GM21528 (cell line): ENCODE data around the gene NPAS3.

ENCODE experiments used
- ATAC-seq: cut with Tn5 transposase; IDR thresholded peaks from one replicate; pipeline ENCODE4 v1.9.1; 2021; ENCODE audit warnings: mild to moderate bottlenecking, moderate library complexity; ENCODE audit not compliant: unreplicated experiment, low FRiP score

The NPAS3 gene

DNA sequence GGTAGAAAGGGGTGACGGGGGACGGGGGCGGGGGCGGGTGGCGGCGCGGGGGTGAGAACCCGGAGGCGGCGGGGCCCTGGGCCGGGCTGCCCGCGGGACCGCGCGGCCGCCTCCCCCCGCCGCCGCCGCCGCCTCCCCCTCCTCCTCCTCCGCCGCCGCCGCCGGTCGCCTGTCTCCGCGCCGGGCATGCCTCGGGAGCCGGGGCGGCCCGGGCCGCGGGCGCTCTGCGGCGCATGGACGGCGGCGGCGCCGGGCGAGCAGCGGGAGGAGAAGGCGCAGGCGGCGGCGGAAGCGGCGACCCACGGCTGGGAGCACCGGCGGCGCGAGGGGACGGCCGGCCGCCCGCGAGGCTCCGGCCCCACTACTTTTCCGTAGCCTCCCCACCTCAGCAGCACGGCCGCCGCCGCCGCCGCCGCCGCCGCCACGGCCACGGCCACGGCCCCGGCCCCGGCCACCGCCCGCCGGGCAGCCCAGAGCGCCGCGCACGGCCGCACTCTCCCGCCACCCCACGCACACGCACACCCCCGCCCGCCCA lies at the start of gene NPAS3:
TSS of gene NPAS3 (plus strand) at position 161 of the 535 bp plus-strand sequence.
- ATAC-seq, result no peak

DNA sequence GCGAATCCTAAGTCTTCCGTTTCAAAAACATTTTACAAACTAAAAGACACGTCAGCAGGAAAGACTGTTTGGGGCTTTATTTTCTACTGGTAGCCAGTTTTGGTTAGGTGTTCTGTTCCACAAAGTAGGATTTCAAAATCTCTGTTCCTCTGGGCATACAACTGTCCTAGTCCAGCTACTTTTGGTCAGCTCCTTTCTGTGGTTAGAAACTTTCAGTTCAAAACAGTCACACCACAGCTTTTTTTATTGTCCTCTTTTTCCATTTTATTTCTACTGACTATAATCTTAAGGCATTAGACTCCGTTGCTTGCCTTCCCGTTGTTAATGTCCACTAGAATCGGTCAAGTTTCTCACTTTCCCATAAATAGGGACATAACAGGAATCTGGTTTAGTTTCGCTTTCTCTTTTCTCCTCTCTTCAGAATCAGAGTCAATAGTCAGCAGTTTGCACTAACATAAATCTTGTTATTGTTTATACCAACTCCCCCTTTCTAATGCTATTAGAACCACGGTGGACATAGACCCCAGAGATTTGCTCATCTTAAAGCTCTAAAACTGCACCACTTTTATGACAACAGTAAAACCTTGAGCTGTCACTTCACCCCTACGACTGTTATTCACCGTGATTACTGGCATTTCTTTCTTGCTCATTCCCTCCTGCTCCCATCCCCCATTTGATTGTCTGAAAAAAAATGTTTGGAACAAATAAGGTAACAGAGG lies 41.5 kb upstream of the NPAS3 start:
- no peak for ATAC-seq

DNA sequence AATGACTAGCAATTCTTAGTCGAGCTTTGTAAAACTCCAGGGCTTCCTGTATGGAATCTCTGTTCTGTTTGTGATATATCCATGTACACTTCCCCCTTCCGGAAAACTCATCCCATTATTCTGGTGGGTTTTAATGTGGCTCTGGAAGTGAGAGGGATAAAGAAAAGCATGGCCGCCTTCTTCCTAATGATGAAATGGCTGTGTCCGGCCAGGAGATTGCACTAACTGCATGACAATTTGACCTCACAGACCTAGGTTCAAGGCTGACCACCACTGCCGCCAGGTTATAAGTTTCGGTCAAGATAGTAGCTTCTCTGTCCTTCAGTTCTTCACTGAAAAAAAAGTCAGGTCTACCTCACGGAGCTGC lies 41.0 kb upstream of the NPAS3 start:
- ATAC-seq, result no peak

DNA sequence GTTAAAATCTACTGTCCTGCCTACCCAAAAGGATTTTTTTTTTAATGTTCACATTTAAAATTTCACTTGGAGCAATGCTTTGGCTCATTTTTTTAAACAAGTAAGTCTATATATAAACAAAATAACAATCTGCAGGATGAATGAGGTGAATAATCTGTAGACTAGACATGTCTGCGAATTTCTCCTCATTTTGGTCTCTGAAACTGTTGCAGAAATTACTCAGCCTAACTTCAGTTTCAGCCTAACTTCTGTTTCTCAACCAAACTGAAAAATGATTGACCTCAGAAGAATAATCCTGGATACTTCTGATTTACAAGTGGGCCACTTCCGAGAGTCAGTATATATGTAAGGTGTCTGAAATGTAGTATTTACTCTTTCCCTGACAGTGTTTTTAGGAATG lies 39.8 kb upstream of the NPAS3 start:
- no peak for ATAC-seq

DNA sequence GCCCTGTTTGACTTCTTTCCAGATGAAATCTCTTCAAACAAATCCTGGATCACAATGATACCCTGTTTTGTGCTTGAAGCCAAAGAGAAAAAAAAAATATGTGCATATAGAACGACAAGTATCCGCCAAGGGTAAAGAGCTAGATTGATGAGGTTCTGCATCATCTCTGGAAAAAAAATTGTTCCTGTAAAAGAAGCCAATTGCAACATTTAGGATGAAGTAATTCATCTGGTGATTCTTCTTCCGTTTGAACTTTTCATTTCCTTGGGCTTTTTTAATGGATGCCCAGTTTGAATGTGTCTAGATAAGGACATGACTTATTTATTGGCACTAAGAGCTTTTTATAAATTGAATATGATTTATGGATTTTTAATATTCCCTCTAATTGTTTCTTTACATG lies 38.1 kb upstream of the NPAS3 start:
- ATAC-seq, result no peak

DNA sequence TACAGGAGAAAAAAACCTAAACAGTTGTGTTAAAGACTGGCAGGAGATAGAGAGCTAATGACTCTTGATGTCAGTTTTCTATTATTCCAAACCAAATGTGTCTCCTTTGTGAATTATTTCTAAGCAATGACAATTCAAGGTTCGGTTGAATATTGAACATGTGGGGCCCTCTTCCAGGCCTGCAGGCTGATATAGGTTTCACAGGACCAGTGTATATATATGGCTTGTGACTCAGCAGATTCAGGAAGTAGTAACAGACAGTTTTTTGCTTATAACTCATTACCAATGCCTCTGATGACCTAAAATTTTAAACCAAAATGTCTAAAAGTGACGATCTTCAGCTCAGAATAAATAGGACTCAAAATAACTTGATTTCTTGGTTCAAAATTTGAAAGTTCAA lies 33.7 kb upstream of the NPAS3 start:
- ATAC-seq, result no peak

DNA sequence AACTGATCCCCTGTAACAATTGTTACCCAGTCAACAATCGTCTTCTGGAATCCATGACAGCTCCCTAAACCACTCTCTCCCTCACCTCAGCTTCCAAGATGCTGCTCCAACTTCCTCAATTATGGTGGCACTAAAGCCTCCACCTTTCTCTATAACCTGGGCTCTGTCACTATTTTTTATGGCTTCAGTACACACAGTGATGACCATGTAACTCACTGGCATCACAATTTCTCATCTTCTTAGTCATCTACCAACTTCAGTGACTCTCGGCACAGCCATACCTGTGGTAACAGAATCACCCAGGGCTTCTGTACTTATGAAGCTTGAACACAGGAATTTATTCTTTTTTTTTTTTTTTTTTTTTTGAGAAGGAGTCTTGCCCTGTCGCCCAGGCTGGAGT lies 32.0 kb upstream of the NPAS3 start:
- no peak for ATAC-seq

DNA sequence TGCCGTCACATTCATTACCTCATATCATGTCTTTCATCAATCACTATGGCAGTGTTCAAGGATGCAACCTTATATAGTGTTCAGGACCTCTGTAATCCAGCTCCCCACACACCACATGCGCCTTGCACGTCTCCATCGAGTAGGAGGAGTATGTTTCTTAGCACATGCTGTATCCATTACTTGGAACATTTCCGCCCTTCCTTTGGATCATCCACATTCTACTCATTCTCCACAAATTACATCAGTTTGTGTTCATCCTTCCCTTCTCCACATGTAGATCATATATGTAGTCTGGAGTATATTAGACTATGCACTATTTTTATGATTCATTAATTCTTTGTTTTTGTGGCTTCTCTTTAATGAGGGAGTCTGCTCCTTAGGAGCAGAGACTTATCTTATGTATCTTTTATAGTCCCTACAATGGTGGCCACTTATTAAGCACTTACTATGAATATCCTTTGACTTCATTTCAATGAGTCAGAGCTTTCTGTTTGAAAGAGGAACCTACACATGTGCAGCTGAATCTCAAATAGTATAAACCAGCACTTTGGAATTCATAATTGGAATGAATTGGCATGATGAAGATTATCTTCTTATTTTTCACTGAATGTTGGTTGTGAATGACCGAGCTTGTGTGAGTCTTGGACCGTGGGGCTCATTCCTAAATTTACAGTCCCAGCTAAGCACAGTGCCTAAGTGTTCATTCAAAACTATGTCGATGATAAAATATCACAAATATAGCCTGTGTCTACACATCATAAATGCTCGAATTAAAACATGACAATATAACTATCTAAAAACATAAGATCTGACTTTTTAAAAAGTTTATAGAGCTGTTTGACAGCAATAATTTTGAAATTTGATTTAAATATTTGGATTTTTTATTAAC lies 30.2 kb upstream of the NPAS3 start:
- no peak for ATAC-seq

DNA sequence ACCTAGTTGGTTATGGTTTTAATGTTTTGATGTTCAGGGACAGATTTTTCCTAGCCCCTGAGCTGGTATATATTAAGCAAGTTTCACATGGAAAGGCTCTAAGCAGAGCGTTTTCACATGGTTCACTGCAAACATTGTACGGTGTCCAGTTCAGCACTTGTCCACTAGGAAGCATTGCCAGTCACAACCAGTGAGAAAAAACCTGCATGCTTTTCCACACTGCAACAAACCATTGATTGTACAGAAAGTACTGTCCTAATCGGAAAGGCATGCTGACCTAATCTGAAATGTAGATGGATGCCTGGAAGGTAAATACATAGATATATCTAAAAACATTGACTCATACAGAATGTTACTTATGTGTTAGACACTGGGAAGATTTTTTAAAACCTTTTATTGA lies 25.0 kb upstream of the NPAS3 start:
- ATAC-seq, result no peak

DNA sequence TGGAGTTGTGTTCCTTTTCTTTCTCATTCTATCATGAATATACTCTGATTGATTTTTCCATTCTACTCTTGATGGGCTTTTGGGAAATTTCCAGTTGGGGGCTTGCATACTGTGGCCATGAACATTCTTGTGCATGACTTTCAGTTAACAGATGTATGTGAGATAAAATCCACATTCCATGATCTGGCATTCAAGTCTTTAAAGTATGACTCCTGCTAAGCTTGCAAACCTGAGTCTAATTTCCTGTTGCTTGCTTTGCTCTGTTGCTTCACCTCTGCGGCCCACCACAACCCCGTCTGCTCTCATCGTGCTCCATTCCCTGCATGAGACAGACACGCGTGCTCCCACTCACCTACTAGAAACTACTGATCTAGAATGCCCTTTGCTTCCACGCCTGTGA lies 24.3 kb upstream of the NPAS3 start:
- ATAC-seq, result no peak

DNA sequence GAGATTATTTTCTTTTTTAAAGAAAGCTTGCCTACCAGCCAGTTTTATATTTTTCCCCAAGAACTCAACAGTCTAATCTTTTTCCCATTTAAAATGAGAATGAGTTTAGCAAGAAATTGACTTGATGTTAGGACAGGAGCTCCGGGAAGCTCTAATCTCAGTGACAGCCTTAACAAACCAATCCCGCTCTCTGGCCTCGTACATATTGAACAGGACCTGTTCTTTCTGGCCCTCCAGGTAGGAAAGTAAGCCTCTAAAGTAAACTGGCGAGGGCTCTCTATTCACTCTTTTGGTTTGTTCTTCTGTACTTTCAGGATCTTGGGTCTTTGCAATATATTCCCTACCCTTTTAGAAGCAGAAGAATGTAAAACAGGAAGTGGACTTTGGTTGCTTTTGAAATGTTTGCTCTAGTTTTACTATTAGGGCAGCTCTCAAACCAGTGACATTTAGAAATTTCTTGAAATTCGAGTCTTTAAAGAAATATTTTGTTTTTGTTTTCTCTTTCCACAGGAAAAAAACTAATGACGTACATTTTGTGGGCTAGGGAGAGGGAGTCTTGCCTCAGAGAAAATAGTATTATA lies 17.9 kb upstream of the NPAS3 start:
- ATAC-seq, result no peak

DNA sequence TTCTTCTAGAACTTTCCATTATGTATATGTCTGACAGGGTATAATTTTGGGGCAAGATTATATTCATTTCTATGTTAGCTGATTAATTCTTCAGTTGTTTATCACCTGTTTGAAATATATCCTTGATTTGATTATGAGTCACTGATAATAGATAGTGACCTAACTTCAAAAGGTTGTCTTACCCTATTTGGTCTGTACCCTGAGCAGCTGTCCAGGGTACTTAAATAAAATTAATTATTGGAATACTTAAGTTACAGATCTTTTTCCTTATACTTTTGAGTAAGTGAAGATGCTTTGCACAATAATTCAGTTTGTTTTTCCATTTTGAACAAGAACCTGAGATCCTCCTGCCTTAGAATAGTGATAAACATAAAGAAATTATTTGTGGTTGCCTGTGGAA lies 13.2 kb upstream of the NPAS3 start:
- no peak for ATAC-seq

DNA sequence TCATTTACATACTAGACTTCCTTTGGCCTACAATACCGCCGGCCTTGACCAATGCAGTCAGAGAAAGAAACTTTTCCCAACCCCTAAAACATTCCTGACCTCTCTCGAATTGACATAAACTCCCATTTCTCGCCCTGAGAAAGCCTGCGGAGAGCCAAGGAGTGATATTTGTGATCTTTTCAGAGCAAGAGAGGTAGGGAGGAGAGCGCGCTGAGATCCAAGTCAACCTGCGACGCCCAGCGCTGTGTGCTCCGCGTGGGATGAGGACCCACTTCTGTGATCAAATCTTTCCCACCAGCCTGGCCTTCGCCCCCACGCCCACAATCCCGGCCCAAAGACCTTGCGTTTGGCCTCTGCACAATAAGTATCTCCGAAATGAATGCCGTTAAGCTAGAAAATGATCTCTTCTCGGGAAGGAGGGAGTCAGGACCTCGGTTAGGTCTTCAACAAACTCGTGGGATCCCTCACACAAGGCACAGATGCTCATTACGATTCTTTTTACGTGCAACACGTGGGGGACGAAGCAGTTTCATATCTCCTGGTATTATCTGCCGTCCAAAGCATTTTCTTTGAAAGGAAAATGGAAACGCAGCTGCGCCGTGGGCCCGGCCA lies 6.3 kb upstream of the NPAS3 start:
- no peak for ATAC-seq

DNA sequence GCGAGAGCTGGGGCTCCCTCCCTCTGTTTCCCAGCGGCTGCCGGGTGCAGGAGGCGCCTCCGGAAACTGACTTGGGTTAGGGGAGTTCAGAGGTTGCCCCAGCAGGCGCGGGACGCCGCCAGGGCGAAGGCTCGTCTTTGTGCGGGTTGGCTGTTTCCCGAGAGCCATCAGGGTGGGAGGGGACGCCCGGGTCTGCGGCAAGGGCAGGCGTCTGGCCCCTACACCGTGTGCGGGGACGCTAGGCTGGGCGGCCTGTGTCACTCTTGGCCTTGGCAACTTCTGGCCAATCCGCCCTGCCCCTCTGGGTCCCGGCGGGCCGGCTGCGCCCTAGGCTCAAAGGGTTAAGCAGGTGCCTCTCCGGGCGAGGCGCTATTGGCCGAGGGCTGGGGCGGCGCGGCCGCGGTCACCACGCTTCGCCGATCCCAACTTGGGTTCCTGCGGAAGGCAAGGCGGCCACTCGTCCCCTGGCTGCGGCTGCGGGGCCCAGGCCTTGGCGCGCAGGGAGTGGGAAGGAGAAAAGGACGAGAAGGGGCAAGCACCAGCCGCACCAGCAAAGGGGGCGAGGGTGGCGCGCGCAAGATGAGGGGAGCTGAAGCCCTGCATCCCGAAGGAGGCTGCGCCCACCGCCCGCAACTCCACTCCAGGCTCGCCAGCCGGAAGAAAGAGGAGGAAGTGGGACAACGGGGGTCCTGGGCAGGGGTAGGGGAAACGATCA lies 5.6 kb upstream of the NPAS3 start:
- ATAC-seq, result no peak

DNA sequence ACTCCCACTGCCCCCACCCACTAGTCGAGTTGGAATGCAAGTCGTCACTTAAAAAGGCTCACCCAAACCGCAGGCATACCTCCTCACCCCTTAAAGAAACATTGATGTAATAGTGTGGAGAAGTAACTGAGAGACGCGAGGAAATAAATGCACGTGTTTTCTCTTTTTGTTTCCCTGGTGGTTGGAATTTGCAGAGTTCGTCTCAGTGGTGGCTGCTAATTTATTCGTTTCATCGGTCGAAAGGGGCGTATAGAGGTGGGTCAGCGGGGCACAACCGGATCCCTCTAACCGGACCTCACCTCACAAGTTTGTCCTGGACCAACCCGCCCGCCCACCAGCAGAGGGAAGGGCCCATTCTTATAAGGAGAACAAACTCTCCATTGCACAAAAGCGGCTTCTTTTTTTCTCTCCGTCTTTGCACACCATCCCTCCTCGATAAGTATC lies 5.0 kb upstream of the NPAS3 start:
- no peak for ATAC-seq

DNA sequence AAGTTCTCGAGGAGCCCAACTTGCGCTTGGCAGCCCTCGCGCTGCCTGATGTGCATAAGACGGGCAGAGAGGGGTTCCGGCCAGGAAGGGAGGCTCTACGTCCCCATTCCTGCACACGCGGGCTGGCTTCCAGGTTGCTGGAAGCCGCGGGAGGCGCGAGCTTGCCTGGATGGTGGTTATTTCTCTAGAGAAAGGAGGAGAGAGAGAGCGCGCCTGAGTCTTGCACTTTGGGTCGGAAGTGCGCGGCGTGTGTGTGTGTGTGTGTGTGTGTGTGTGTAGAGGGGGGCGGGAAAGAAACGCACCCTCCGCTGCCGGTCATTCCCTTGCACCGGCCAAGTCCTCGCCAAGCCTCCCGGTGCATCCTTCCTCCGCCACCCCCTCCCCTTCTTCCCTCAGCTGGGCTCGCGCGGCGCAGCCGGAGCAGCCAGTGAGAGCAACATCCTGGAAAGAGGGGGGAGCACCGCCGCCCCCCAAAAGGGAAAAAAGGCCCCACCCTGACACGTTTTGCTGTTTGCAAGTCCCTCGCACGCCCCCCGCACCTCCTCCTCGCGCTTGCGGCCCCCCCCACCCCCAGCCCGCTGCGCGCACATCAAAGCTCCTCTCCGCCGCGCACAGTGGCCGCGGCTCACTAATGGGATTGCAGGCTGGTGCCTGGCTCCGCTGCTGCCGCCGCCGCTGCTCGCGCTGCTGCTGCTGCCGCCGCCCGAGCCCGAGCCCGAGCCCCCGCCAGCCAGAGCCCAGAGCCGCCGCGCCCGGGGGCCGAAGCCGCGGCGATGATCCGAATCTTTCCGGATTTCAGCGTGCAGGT lies 4.4 kb upstream of the NPAS3 start:
- ATAC-seq, result no peak

DNA sequence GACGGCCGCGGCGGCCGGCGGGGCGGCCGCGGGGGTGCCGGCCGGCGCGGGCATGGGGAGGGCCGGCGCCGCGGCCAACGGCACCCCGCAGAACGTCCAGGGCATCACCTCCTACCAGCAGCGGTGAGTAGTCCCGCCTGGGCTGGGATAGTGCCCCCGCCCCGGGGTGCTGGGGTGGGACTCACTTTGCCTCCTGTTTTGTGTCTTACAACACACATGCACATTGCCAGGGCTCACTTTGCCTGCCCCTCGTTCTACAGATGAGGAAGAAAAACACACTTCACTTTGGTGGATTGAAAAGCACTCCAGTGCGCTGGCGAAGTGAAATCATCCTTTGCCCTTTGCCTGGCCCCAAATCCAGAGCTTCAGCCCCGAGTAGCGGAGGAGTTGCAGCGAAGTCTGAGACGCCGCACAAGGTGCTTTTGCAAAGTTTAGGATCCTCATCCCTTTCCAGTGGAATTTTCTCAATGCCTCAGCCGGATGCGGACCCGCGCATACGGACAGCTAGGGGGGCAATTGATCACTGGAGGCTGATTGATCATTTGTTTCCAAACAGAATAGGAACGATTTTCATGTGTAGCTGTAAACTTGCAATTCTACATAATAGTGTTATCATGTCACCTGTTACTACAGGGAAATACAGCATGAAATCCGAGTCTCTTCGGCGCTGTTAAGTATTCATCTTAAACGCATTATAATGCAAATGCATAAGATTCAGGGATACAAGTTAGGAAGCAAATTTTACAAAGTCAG lies 3.6 kb upstream of the NPAS3 start:
- ATAC-seq, result no peak

DNA sequence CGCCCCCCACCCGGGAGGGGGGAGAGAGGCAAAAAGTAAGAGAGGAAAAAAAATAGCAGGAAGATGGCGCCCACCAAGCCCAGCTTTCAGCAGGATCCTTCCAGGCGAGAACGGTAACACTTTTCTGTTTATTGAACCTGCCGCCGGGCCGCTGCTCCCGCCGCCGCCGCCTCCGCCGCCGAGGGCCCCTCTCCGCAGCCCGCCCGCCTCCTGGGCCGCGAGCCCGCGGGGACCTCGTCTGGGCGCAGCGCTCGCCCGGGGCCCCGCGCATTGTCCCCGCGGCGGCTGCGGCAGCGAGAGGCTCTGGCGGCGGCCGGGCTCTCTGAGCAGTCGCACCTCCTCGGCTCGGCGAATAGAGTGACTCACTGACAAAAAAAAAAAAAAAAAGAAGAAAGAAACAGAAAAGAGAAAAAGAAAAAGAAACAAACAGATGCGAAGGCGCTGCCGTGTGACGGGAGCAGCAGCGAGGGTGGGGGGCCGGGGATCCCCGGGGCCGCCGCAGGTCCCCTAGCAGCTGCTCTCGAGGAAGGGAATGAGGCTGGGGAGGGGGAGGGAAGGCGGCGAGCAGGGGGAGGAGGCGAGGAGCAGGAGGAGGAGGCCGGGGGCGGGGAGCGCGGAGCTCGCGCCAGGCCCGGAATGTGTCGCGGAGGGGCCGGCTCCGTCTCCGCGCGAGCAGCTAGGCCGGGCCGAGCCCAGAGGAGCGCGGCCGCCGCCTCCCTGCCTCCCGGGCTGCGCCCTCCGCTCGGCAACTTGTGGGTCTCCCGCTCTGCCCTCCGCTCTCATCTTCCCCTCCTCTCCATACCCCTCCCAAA lies 781 bp downstream of the NPAS3 start:
- no peak for ATAC-seq
